IMR-90 (cell line): Measurements from ENCODE around the gene CTTN. TPM values are rescaled to one million over a fixed set of nuclear protein-coding genes. Genes with fewer than 3 reads are reported as not detected.

ENCODE experiments used
- ATAC-seq: fragments of 200-7000 bp; cut with Tn5 transposase; 2 replicates; pipeline ENCODE4 v1.9.1; 2020; ENCODE audit warnings: low read depth, mild to moderate bottlenecking, moderate library complexity
- BruUV-seq: library from RNA; stranded (reverse); fragments of 400-500 nt; replicated peaks from 2 replicates; lab custom pipeline; 2021; lab: Mats Ljungman, UMichigan
- CTCF ChIA-PET: fragments of 300-600 bp; formaldehyde crosslinking; extraction: SDS; loops from one replicate; lab custom pipeline; 2021; ENCODE audit warnings: antibody characterized with exemption; lab: Yijun Ruan, JAX
- POLR2A ChIA-PET: fragments of 300-600 bp; sonication (Branson Sonifier 250); formaldehyde crosslinking; loops from one replicate; lab custom pipeline; 2022; ENCODE audit warnings: antibody characterized with exemption; ENCODE audit not compliant: unreplicated experiment; lab: Charles Lee
- DNase-seq: peaks from one replicate; pipeline ENCODE4 v3.0.0; 2013
- H2AFZ ChIP-seq: replicated peaks from 2 replicates; pipeline ENCODE3; 2013; ENCODE audit warnings: low read length, mild to moderate bottlenecking; ENCODE audit not compliant: poor library complexity
- H2AK5ac ChIP-seq: 2 replicates; pipeline ENCODE4 v1.6.1; 2013; ENCODE audit warnings: low read depth, low read length, inconsistent platforms
- H2AK9ac ChIP-seq: replicated peaks from 2 replicates; pipeline ENCODE3; 2013; ENCODE audit warnings: mild to moderate bottlenecking, low read depth, low read length, moderate library complexity; ENCODE audit not compliant: poor library complexity
- H2BK120ac ChIP-seq: 2 replicates; pipeline ENCODE4 v1.6.1; 2013; ENCODE audit warnings: low read depth, low read length, inconsistent platforms
- H2BK15ac ChIP-seq: 3 replicates; pipeline ENCODE4 v1.6.1; 2013; ENCODE audit warnings: low read depth, low read length, inconsistent platforms
- H2BK20ac ChIP-seq: 2 replicates; pipeline ENCODE4 v1.6.1; 2013; ENCODE audit warnings: low read depth, mild to moderate bottlenecking, inconsistent platforms, low read length, moderate library complexity
- H2BK5ac ChIP-seq: 2 replicates; pipeline ENCODE4 v1.6.1; 2013; ENCODE audit warnings: mild to moderate bottlenecking, low read depth, low read length, inconsistent platforms; ENCODE audit not compliant: poor library complexity, severe bottlenecking
- H3K14ac ChIP-seq: replicated peaks from 2 replicates; pipeline ENCODE4 v1.6.1; 2013; ENCODE audit warnings: low read depth, low read length, inconsistent platforms
- H3K18ac ChIP-seq: 2 replicates; pipeline ENCODE4 v1.6.1; 2013; ENCODE audit warnings: low read depth, low read length, control low read depth
- H3K23ac ChIP-seq: 2 replicates; pipeline ENCODE4 v1.6.1; 2013; ENCODE audit warnings: low read depth, low read length, inconsistent platforms
- H3K27ac ChIP-seq: 2 replicates; pipeline ENCODE4 v1.5.1; 2013; ENCODE audit warnings: mild to moderate bottlenecking, control low read depth, low read length; ENCODE audit not compliant: insufficient read depth
- H3K27me3 ChIP-seq: 2 replicates; pipeline ENCODE4 v1.6.1; 2013; ENCODE audit warnings: low read length; ENCODE audit not compliant: control insufficient read depth, insufficient read depth
- H3K36me3 ChIP-seq: 2 replicates; pipeline ENCODE4 v1.6.1; 2013; ENCODE audit warnings: low read length, mixed read lengths; ENCODE audit not compliant: control insufficient read depth, insufficient read depth
- H3K4ac ChIP-seq: 2 replicates; pipeline ENCODE4 v1.6.1; 2013; ENCODE audit warnings: low read depth, low read length, inconsistent platforms
- H3K4me1 ChIP-seq: 2 replicates; pipeline ENCODE4 v1.6.1; 2013; ENCODE audit warnings: low read length, mixed read lengths; ENCODE audit not compliant: control insufficient read depth, insufficient read depth
- H3K4me2 ChIP-seq: 2 replicates; pipeline ENCODE4 v1.6.1; 2013; ENCODE audit warnings: low read depth, mild to moderate bottlenecking, control low read depth, low read length, moderate library complexity
- H3K4me3 ChIP-seq: 2 replicates; pipeline ENCODE4 v1.5.1; 2013; ENCODE audit warnings: low read depth, mild to moderate bottlenecking, control low read depth, low read length, moderate library complexity; ENCODE audit not compliant: insufficient read depth
- H3K56ac ChIP-seq: 2 replicates; pipeline ENCODE4 v1.6.1; 2013; ENCODE audit warnings: low read length, inconsistent platforms; ENCODE audit not compliant: insufficient read depth; ENCODE audit errors: extremely low read depth
- H3K79me1 ChIP-seq, 2 experiments: 2 replicates each; pipeline ENCODE4 v1.6.1; 2013; ENCODE audit warnings: low read length in 2 of 2, inconsistent platforms in 1 of 2, low read depth in 1 of 2
- H3K9ac ChIP-seq: 2 replicates; pipeline ENCODE4 v1.6.1; 2013; ENCODE audit warnings: low read depth, low read length, control low read depth
- H3K9me1 ChIP-seq: 2 replicates; pipeline ENCODE4 v1.6.1; 2013; ENCODE audit warnings: low read length, inconsistent platforms; ENCODE audit not compliant: insufficient read depth
- H3K9me3 ChIP-seq: 2 replicates; pipeline ENCODE4 v1.6.1; 2013; ENCODE audit warnings: low read length; ENCODE audit not compliant: control insufficient read depth, insufficient read depth
- H4K20me1 ChIP-seq: 2 replicates; pipeline ENCODE4 v1.6.1; 2013; ENCODE audit warnings: low read length, inconsistent platforms; ENCODE audit not compliant: insufficient read depth
- H4K5ac ChIP-seq: 2 replicates; pipeline ENCODE4 v1.6.1; 2013; ENCODE audit warnings: mild to moderate bottlenecking, low read depth, low read length, control low read depth
- H4K8ac ChIP-seq, 2 experiments: 2 replicates each; pipeline ENCODE4 v1.6.1; 2013; ENCODE audit warnings: low read depth in 2 of 2, low read length in 2 of 2, control low read depth in 1 of 2, inconsistent platforms in 1 of 2
- H4K91ac ChIP-seq: 2 replicates; pipeline ENCODE4 v1.6.1; 2013; ENCODE audit warnings: low read depth, low read length, inconsistent platforms; ENCODE audit not compliant: insufficient read depth
- BHLHE40 ChIP-seq: fragments of 150-350 bp; IDR thresholded peaks from 2 replicates; pipeline ENCODE4 v1.6.1; 2016; ENCODE audit warnings: mild to moderate bottlenecking, low read depth, low read length
- CEBPB ChIP-seq: IDR thresholded peaks from 2 replicates; pipeline ENCODE4 v1.6.1; 2012; ENCODE audit warnings: low read depth, low read length, improper control_type of control experiment
- CHD1 ChIP-seq: IDR thresholded peaks from 2 replicates; pipeline ENCODE4 v1.6.1; 2012; ENCODE audit warnings: low read depth, low read length, improper control_type of control experiment
- ELK1 ChIP-seq: fragments of 150-350 bp; IDR thresholded peaks from 2 replicates; pipeline ENCODE4 v1.6.1; 2016; ENCODE audit warnings: low read depth, mild to moderate bottlenecking, low read length, moderate library complexity, borderline replicate concordance
- FOS ChIP-seq: fragments of 150-350 bp; IDR thresholded peaks from 2 replicates; pipeline ENCODE4 v1.6.1; 2016; ENCODE audit warnings: low read depth, low read length
- MAFK ChIP-seq: IDR thresholded peaks from 2 replicates; pipeline ENCODE4 v1.6.1; 2012; ENCODE audit warnings: low read depth, low read length, improper control_type of control experiment
- MAZ ChIP-seq: IDR thresholded peaks from 2 replicates; pipeline ENCODE4 v1.6.1; 2012; ENCODE audit warnings: low read depth, mild to moderate bottlenecking, low read length, improper control_type of control experiment, moderate library complexity, borderline replicate concordance
- MXI1 ChIP-seq: IDR thresholded peaks from 2 replicates; pipeline ENCODE4 v1.6.1; 2012; ENCODE audit warnings: low read depth, mild to moderate bottlenecking, low read length, moderate library complexity, borderline replicate concordance
- NFE2L2 ChIP-seq: fragments of 150-350 bp; IDR thresholded peaks from 2 replicates; pipeline ENCODE4 v1.6.1; 2016; ENCODE audit warnings: low read depth, mild to moderate bottlenecking, low read length
- POLR2A ChIP-seq: IDR thresholded peaks from 2 replicates; pipeline ENCODE4 v1.6.1; 2012; ENCODE audit warnings: mild to moderate bottlenecking, low read depth, low read length
- RAD21 ChIP-seq: IDR thresholded peaks from 2 replicates; pipeline ENCODE4 v1.6.1; 2012; ENCODE audit warnings: low read length, improper control_type of control experiment
- RCOR1 ChIP-seq: IDR thresholded peaks from 2 replicates; pipeline ENCODE4 v1.6.1; 2012; ENCODE audit warnings: mild to moderate bottlenecking, low read length, improper control_type of control experiment; ENCODE audit not compliant: insufficient replicate concordance
- RFX5 ChIP-seq: IDR thresholded peaks from 2 replicates; pipeline ENCODE4 v1.8.0; 2012; ENCODE audit warnings: low read depth, mild to moderate bottlenecking, low read length, moderate library complexity
- SMC3 ChIP-seq: fragments of 150-350 bp; IDR thresholded peaks from 2 replicates; pipeline ENCODE4 v1.6.1; 2016; ENCODE audit warnings: low read depth, mild to moderate bottlenecking, antibody characterized with exemption, low read length, moderate library complexity
- WGBS, 2 experiments: methylation state at CpG; one replicate each; pipeline versions ENCODE4 v1.1.5 to v1.1.7; 2013; ENCODE audit warnings: missing lambda C conversion rate in 2 of 2; ENCODE audit not compliant: insufficient read length in 1 of 2; ENCODE audit errors: extremely low coverage in 2 of 2; 5-methylcytosine and 5-hydroxymethylcytosine counted together
- dilution Hi-C: fragments of 300-500 bp; cut with HindIII; formaldehyde crosslinking; loops from one replicate; pipeline ENCODE4 v1.14.3; 2018; ENCODE audit warnings: low sequenced_read_pairs; ENCODE audit not compliant: unreplicated experiment
- in situ Hi-C: fragments of 300-500 bp; cut with MboI; formaldehyde crosslinking; loops from 3 replicates; pipeline ENCODE4 v1.14.3; 2019; ENCODE audit warnings: low sequenced_read_pairs, inconsistent platforms, mixed read lengths
- intact Hi-C: fragments of 100-400 bp; cut with micrococcal nuclease; formaldehyde crosslinking; loops from 2 replicates; pipeline ENCODE4 v1.10.0; 2022
- polyA plus RNA-seq, 3 experiments: library from polyadenylated mRNA; depleted of rRNA; stranded (reverse); fragments of >200 nt; gene quantifications; 2 replicates each; pipeline ENCODE4 v1.2.3, GENCODE V29; 2012; ENCODE audit warnings: low replicate concordance in 1 of 3
- total RNA-seq: library from RNA; depleted of rRNA; stranded (reverse); fragments of >200 nt; gene quantifications from 2 replicates; pipeline ENCODE4 v1.2.3, GENCODE V29; 2012
- TF ChIP-seq, protein P1 (sequence below): conservative IDR thresholded peaks from 2 replicates; pipeline ENCODE4 v1.5.1; 2012; ENCODE audit warnings: mild to moderate bottlenecking, low read depth, low read length, improper control_type of control experiment
- TF ChIP-seq, protein P2 (sequence below): fragments of 150-350 bp; IDR thresholded peaks from 2 replicates; pipeline ENCODE4 v1.6.1; 2017; ENCODE audit warnings: mild to moderate bottlenecking, antibody characterized with exemption, low read length, low read depth

Gene CTTN
- total and polyA plus RNA-seq, 2 of the 4 experiments (the other 2 are of a cell fraction), result 287 to 296 TPM

- no peak for TF ChIP-seq FOS
- TF ChIP-seq, protein P1, sequence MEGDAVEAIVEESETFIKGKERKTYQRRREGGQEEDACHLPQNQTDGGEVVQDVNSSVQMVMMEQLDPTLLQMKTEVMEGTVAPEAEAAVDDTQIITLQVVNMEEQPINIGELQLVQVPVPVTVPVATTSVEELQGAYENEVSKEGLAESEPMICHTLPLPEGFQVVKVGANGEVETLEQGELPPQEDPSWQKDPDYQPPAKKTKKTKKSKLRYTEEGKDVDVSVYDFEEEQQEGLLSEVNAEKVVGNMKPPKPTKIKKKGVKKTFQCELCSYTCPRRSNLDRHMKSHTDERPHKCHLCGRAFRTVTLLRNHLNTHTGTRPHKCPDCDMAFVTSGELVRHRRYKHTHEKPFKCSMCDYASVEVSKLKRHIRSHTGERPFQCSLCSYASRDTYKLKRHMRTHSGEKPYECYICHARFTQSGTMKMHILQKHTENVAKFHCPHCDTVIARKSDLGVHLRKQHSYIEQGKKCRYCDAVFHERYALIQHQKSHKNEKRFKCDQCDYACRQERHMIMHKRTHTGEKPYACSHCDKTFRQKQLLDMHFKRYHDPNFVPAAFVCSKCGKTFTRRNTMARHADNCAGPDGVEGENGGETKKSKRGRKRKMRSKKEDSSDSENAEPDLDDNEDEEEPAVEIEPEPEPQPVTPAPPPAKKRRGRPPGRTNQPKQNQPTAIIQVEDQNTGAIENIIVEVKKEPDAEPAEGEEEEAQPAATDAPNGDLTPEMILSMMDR, result no peak
- no peak for TF ChIP-seq RFX5
- TF ChIP-seq RAD21, result no peak
- TF ChIP-seq NFE2L2, result no peak
- no peak for TF ChIP-seq CEBPB
- no peak for TF ChIP-seq POLR2A
- TF ChIP-seq RCOR1, result no peak
- TF ChIP-seq MXI1, result no peak
- TF ChIP-seq MAFK, result no peak
- no peak for TF ChIP-seq SMC3
- no peak for TF ChIP-seq BHLHE40
- TF ChIP-seq ELK1, result no peak
- TF ChIP-seq CHD1, result no peak
- TF ChIP-seq, protein P2, sequence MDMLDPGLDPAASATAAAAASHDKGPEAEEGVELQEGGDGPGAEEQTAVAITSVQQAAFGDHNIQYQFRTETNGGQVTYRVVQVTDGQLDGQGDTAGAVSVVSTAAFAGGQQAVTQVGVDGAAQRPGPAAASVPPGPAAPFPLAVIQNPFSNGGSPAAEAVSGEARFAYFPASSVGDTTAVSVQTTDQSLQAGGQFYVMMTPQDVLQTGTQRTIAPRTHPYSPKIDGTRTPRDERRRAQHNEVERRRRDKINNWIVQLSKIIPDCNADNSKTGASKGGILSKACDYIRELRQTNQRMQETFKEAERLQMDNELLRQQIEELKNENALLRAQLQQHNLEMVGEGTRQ, result no peak
- no peak for TF ChIP-seq MAZ
- Histone ChIP-seq H3K56ac (no peak overlapping the region), H3K36me3 (peaks cover 81% of the 10 kb centered on the region), H3K27me3 (no peaks in the 10 kb centered on the region), H2AK9ac (no peak overlapping the region), H3K4me2 (no peak overlapping the region), H4K8ac (no peak overlapping the region), H3K79me1 (peaks cover 16 to 69% of the 10 kb centered on the region in 2 experiments), H2BK20ac (no peak overlapping the region), H2AFZ (no peak overlapping the region), H3K4ac (no peak overlapping the region), H4K20me1 (peaks cover 68% of the 10 kb centered on the region), H4K5ac (no peak overlapping the region), H3K9me1 (peaks cover 14% of the 10 kb centered on the region), H2BK120ac (no peak overlapping the region), H2BK15ac (no peak overlapping the region), H3K9ac (no peak overlapping the region), H3K4me1 (peaks cover 2% of the 10 kb centered on the region; the same call in 1 of the 2 replicates), H3K4me3 (no peak overlapping the region), H3K27ac (no peak overlapping the region), H3K18ac (no peak overlapping the region), H2BK5ac (no peak overlapping the region), H2AK5ac (no peak overlapping the region), H3K23ac (no peak overlapping the region), H4K91ac (no peak overlapping the region), H3K9me3 (no peaks in the 10 kb centered on the region), H3K14ac (no peak overlapping the region)
- in situ Hi-C loops (no loop called here), dilution Hi-C loops (no loop called here), intact Hi-C loops (no loop called here)
- CTCF ChIA-PET, result no interaction called here
- no TSS peak for BruUV-seq
- ATAC-seq, result no peak
- WGBS, 2 experiments, result 95% methylated on average over 4 of the region's 18 CpGs; no CpG with 5 or more reads in 1 of the 2 experiments
- no peak for DNase-seq
- POLR2A ChIA-PET, result no interaction called here
Observed at GRCh38 chr11:70428701-70429427, 30.5 kb downstream of the CTTN start.
